Muscle layer of duodenum (tissue), 2 donors: Measurements from ENCODE around the gene TGFBRAP1.

ENCODE experiments used
- H3K27ac ChIP-seq: one replicate; pipeline ENCODE4 v1.7.0; 2013; ENCODE audit warnings: mild to moderate bottlenecking, low read length
- H3K27me3 ChIP-seq: one replicate; pipeline ENCODE4 v1.7.0; 2013; ENCODE audit warnings: low read depth, mild to moderate bottlenecking, control low read depth, low read length
- H3K36me3 ChIP-seq, 2 donors: one replicate each; pipeline ENCODE4 v1.7.0; 2013; ENCODE audit warnings: low read length in 2 of 2, control low read depth in 1 of 2, mild to moderate bottlenecking in 1 of 2; ENCODE audit not compliant: insufficient read depth in 2 of 2, control insufficient read depth in 1 of 2
- H3K4me1 ChIP-seq, 2 donors: one replicate each; pipeline ENCODE4 v1.7.0; 2013; ENCODE audit warnings: low read length in 2 of 2, mild to moderate bottlenecking in 2 of 2, control low read depth in 1 of 2, moderate library complexity in 1 of 2; ENCODE audit not compliant: insufficient read depth in 2 of 2, control insufficient read depth in 1 of 2
- H3K4me3 ChIP-seq, 2 donors: one replicate each; pipeline ENCODE4 v1.7.0; 2013; ENCODE audit warnings: low read length in 2 of 2, low read depth in 1 of 2, mild to moderate bottlenecking in 1 of 2
- H3K9me3 ChIP-seq, 2 donors: one replicate each; pipeline ENCODE4 v1.7.0; 2013; ENCODE audit warnings: low read length in 2 of 2, control low read depth in 1 of 2, mild to moderate bottlenecking in 1 of 2; ENCODE audit not compliant: control insufficient read depth in 1 of 2
- donor health status: healthy.

Gene TGFBRAP1

GRCh38 chr2:105307962-105308361 is 21.6 kb downstream of the TGFBRAP1 start:
- Histone ChIP-seq H3K36me3 (peaks cover 11 to 14% of the 10 kb centered on the region in 2 donors), H3K27ac (no peak overlapping the region), H3K4me1 (no peaks in the 10 kb centered on the region), H3K27me3 (no peaks in the 10 kb centered on the region), H3K4me3 (no peak overlapping the region), H3K9me3 (no peaks in the 10 kb centered on the region)

- no peaks in the 10 kb centered on the region for H3K27me3 ChIP-seq
- peaks cover 11 to 14% of the 10 kb centered on the region in 2 donors for H3K36me3 ChIP-seq
- H3K27ac ChIP-seq: no peak overlapping the region
- H3K9me3 ChIP-seq: no peaks in the 10 kb centered on the region
- no peak overlapping the region for H3K4me3 ChIP-seq
- H3K4me1 ChIP-seq: no peaks in the 10 kb centered on the region
Measured at GRCh38 chr2:105307550-105307949, 22.0 kb downstream of the TGFBRAP1 start.

DNA sequence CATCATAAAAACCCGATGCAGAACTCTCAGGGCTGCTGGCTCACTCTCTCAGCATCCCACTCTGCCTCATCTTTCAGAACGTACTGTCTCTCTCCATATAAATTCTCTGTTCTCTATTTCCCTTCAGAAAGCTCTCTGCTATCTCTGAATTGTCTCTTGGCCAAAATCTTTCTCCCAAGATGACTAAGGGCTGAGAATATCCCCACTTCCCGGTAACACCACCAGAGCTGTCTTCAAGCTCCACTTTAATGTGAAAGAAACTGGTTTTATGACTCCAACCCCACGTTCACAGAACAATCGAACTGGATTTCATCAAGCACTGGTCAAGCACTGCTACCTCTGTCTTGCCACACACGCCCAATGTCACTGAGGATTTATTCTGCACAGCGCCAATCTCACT is 22.4 kb downstream of the TGFBRAP1 start:
- Histone ChIP-seq H3K4me1 (no peaks in the 10 kb centered on the region), H3K27me3 (no peaks in the 10 kb centered on the region), H3K36me3 (peaks cover 11 to 14% of the 10 kb centered on the region in 2 donors), H3K27ac (no peak overlapping the region), H3K4me3 (no peak overlapping the region), H3K9me3 (no peaks in the 10 kb centered on the region)

DNA sequence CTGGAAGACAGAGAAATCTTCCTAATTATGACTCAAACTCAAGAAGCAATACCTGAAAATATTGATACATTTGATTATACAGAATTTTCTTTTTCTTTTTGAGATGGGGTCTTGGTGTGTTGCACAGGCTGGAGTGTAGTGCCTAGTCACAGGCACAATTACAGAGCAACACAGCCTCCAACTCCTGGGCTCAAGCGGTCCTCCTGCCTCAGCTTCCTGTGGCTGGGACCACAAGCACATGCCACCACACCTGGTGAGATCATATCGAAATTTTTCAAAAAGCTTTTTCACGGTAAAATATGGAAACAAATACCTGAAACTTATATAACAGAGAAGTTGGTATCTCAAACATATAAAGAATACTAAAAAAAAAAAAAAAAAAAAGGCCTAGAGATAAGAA is 27.9 kb downstream of the TGFBRAP1 start:
- Histone ChIP-seq H3K36me3 (peaks cover 17 to 20% of the 10 kb centered on the region in 2 donors), H3K9me3 (no peaks in the 10 kb centered on the region), H3K27ac (no peak overlapping the region), H3K4me3 (no peak overlapping the region), H3K27me3 (no peaks in the 10 kb centered on the region), H3K4me1 (no peaks in the 10 kb centered on the region)

- peaks cover 21 to 28% of the 10 kb centered on the region in 2 donors for H3K36me3 ChIP-seq
- H3K4me1 ChIP-seq: no peaks in the 10 kb centered on the region
- H3K9me3 ChIP-seq: no peaks in the 10 kb centered on the region
- H3K27ac ChIP-seq: no peak overlapping the region
- no peak overlapping the region for H3K4me3 ChIP-seq
- no peaks in the 10 kb centered on the region for H3K27me3 ChIP-seq
Measured at GRCh38 chr2:105299290-105299689, 30.2 kb downstream of the TGFBRAP1 start.

- Histone ChIP-seq H3K27me3 (no peaks in the 10 kb centered on the region), H3K36me3 (peaks cover 31 to 36% of the 10 kb centered on the region in 2 donors), H3K9me3 (no peaks in the 10 kb centered on the region), H3K4me1 (no peaks in the 10 kb centered on the region), H3K27ac (no peak overlapping the region), H3K4me3 (no peak overlapping the region)
Measured at GRCh38 chr2:105298017-105298416, 31.5 kb downstream of the TGFBRAP1 start.

DNA sequence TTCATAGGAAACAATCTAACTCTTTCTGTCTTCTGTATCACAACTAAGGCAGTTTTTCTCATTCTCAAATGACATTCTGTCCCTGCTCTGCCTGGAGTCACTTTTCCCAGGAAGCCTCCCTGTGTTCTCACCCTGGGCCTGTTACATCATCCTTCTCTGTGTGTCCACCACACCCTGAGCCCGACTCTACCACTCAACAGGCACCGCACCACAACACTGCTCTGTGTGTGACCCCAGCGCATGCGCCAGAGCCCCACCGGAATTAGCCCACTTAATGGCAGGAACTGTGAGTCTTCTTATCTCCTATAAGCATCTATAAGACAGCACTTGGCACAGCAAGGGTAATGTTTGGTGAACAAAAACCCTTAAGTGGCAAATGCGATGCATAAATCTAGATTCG is 32.3 kb downstream of the TGFBRAP1 start:
- Histone ChIP-seq H3K27me3 (no peaks in the 10 kb centered on the region), H3K9me3 (no peaks in the 10 kb centered on the region), H3K4me1 (no peaks in the 10 kb centered on the region), H3K27ac (no peak overlapping the region), H3K36me3 (peaks cover 32 to 38% of the 10 kb centered on the region in 2 donors), H3K4me3 (no peak overlapping the region)

GRCh38 chr2:105296017-105296611 is 33.4 kb downstream of the TGFBRAP1 start:
- Histone ChIP-seq H3K9me3 (no peaks in the 10 kb centered on the region), H3K27me3 (no peaks in the 10 kb centered on the region), H3K27ac (no peak overlapping the region), H3K36me3 (peaks cover 43 to 48% of the 10 kb centered on the region in 2 donors), H3K4me1 (no peaks in the 10 kb centered on the region), H3K4me3 (no peak overlapping the region)

DNA sequence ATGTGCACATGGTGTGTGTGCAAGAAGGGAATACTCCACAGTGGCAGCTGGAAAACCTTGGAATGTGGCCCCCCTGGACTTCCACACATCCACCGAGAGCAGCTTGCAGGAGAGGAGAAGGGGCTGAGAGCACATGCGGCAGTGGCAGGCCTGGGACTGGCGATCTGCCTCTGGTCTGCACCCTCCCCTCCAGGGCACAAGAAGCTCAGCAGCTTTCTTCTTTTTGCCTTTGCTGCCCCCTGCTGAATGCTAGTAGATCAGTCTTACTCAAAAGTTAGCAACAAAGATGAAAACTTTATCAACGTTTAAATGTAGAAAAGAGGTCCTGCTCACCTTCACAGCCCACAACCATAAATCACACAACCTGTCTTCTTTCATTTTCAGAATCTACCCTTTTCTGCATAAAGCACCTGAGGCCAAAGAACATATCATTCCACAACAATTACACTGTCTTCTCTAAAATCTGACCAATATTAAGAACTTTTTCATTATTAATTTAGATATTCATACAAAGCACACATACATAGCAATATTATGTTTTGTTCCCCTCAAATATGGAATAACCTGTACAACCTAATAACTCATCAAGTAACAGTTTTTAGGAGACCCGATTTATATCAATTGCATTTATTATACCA is 34.6 kb downstream of the TGFBRAP1 start:
- Histone ChIP-seq H3K27me3 (no peaks in the 10 kb centered on the region), H3K4me1 (no peaks in the 10 kb centered on the region), H3K36me3 (peaks cover 44 to 56% of the 10 kb centered on the region in 2 donors), H3K27ac (no peak overlapping the region), H3K9me3 (no peaks in the 10 kb centered on the region), H3K4me3 (no peak overlapping the region)

DNA sequence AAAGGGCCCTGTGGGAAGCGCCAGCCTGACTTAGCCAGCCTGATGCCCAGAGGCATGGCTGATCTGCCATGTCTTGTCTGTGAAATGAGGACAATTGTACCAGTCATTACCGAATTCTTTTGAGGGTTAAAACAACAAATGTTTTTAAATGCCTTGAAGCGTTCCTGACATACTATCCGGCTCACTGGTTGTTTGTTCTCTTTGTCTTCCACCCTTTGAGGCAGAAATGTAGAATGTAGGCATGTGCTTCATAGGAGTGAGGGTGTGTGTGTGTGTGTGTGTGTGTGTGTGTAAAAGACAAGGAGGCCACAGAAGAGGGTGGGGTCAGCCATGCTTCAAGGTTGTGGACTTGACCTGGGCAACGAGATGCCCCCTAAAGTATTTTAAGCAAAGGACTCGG is 35.5 kb downstream of the TGFBRAP1 start:
- Histone ChIP-seq H3K27me3 (no peaks in the 10 kb centered on the region), H3K4me3 (no peak overlapping the region), H3K36me3 (peaks cover 45 to 64% of the 10 kb centered on the region in 2 donors), H3K27ac (no peak overlapping the region), H3K9me3 (no peaks in the 10 kb centered on the region), H3K4me1 (no peaks in the 10 kb centered on the region)

GRCh38 chr2:105291981-105292380 is 37.6 kb downstream of the TGFBRAP1 start:
- Histone ChIP-seq H3K36me3 (peaks cover 31 to 60% of the 10 kb centered on the region in 2 donors), H3K4me1 (no peaks in the 10 kb centered on the region), H3K27me3 (no peaks in the 10 kb centered on the region), H3K4me3 (no peak overlapping the region), H3K27ac (no peak overlapping the region), H3K9me3 (no peaks in the 10 kb centered on the region)
